ENCODE measurements around the gene TMEM92. TPM values are rescaled to one million over a fixed set of nuclear protein-coding genes. Genes with fewer than 3 reads are reported as not detected.

The TMEM92 gene
- polyA plus RNA-seq, 6 donors from 2014 or later: not detected

DNA sequence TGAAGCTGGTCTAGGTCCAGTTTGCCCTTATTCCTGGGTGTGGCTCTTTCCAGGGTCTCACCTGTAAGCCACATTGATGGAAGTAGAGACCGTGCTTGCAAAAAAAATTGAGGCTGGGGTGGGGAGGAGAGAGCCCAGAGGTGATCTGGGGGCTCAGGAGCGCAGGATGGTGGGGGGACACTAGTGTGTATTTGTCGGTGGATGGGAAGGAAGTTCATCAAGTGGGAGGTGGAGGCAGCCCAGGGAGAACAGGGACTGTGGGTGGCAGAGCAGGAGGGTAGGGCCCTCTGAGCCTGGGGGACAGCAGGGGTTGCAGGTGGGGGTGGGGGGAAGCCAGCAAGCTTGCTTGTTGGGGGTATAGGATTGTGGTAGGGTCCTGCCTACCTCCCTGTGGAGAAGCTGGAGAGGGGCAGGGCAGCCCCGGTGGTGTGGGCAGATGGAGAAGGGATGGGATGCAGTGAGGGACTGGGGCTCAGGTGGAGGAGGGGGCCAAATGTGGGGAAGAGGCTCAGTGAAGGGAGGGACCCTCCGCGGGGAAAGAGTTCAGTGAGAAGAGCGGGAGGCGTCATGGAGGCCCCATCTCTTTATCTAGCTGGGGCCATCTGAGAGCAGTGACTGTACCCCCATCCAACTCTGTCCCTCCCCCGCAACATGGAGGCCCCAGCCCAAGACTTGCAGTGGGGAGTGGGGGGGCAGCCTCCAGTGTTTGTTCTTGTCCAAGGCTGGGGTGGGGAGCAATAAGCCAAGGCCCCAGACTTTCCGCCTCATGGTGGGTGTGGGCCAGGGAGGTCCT is 17.2 kb upstream of the TMEM92 start:
- H3K4me1 Mint-ChIP-seq: no peaks in the 10 kb centered on the region
- no peak for ATAC-seq (ENCODE audit: low read depth in 2 of 2)
- no peaks in the 10 kb centered on the region for H3K9me3 Mint-ChIP-seq
- no peaks in the 10 kb centered on the region for H3K36me3 Mint-ChIP-seq
- H3K4me3 Mint-ChIP-seq: no peak overlapping the region
- H3K27ac Mint-ChIP-seq: no peak overlapping the region
- no peak for DNase-seq
- peaks cover 21 to 33% (median 28%) of the 10 kb centered on the region in 3 donors for H3K27me3 Mint-ChIP-seq

DNA sequence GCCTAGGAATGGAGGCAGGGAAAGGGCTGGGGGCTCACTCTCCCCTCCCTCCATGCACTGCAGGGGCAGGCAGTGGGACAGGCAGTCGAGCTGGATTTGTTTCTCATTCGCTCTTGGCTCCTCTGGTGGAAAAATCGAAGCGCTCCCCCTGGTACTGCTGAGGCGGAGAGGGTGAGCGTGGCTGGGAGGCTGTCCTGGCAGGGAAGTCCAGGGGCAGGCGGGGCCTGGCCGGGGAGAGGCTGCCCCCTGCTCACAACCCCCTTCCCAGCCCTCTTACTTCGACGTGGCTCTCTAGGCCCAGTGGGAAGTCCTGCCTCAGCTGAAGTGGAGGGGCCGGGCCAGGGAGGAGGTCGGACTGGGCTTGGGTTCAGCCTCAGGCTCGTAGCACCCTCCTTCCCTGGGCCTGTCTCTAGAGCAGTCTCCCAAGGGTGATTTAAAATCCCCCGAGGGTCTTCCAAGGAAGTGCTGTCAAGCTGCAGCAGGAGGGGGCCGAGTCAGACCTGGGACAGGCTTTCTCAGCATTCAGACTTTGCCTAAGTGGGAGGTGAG is 16.5 kb upstream of the TMEM92 start:
- Mint-ChIP-seq H3K4me3 (no peak overlapping the region), H3K27me3 (peaks cover 19 to 40% (median 35%) of the 10 kb centered on the region in 3 donors), H3K4me1 (no peaks in the 10 kb centered on the region), H3K27ac (no peak overlapping the region), H3K9me3 (no peaks in the 10 kb centered on the region), H3K36me3 (no peaks in the 10 kb centered on the region)
- no peak for DNase-seq
- no peak for ATAC-seq (ENCODE audit: low read depth in 2 of 2)

DNA sequence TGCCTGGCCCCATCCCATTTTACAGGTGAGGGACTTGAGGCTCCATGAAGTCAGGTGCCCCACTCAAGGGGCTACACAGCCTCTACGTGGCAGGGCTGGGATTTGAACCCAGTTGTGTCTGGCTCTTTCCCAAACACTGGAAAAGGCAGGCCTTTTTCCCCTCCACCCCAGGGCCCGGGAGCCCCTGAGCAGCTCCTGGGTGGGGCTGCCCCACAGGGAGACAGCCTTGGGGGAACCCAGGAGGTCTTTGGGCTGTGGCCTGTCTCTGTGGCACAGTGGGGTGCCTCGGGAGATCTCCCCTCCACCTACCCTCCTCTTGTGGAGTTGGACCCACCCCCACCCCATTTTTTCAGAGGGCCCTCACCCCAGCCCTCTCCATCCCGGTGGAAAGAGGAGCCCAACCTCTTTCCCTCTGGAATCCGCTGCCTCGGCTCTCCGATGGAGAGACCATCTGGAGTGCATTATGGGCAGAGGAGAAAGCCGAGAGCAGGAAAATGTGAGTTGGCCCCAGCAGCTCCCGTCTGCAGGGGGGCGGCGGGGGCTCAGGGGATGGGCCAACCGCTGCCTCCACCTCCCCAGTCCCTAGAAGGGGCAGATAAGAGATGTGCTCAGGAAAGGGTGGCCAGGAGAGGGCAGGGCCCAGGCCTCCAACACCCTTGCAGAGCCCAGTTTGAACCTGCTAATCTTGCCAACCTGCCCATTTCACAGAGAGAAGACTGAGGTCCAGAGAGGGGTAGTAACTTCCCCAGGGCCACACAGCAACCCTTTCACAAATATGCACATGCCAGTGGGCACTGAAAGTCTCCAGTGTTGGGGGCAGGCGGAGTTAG is 15.4 kb upstream of the TMEM92 start:
- no peaks in the 10 kb centered on the region for H3K9me3 Mint-ChIP-seq
- no peaks in the 10 kb centered on the region for H3K36me3 Mint-ChIP-seq
- DNase-seq: no peak
- peaks cover 16 to 51% (median 43%) of the 10 kb centered on the region in 3 donors for H3K27me3 Mint-ChIP-seq
- H3K4me3 Mint-ChIP-seq: no peak overlapping the region
- H3K4me1 Mint-ChIP-seq: no peaks in the 10 kb centered on the region
- ATAC-seq (ENCODE audit: low read depth in 2 of 2): no peak
- no peak overlapping the region for H3K27ac Mint-ChIP-seq

DNA sequence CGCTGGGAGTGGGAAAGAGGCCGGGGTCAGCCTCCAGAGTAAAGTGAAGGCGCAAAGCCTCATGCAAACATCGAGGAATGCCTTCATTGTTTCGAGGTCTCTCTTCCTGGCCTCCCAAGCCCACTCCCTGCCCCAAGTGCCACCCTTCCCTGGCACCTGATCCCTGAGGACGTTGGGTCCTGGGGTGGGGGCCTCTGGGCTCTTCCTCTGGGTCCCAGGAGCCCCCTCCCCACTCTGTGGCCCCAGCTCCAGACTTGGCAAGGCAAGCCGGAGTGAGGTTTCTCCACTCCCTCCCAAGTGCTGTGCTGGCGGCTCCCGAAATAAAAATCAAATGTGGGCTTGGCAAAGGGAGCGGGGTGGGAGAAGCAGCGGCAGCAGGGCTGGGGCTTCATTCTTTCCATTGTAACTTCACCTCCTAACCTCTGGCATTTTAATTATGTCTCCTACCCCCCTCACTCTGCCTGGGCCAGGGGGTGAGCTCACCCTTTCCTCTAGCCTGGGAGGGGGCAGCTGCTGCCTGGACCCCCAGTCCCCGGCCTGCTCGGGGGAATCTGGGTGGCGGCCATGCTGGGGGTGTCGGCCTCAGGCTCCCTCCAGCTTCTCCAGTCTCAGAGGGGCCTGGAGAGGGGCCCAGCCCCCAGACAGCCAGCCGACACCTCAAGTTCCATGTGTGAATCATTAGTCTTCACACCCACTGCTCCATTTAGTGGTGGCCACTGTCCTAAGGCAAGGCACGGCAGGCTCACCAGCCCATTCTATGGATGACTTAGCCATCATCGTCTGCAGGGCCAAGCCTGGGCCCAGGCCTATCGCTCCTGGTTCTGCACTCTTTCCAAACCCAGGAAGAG is 14.6 kb upstream of the TMEM92 start:
- H3K4me1 Mint-ChIP-seq: no peaks in the 10 kb centered on the region
- DNase-seq (no peak), ATAC-seq (ENCODE audit: low read depth in 2 of 2) (no peak)
- H3K36me3 Mint-ChIP-seq: no peaks in the 10 kb centered on the region
- H3K4me3 Mint-ChIP-seq: no peak overlapping the region
- peaks cover 16 to 55% (median 44%) of the 10 kb centered on the region in 3 donors for H3K27me3 Mint-ChIP-seq
- no peaks in the 10 kb centered on the region for H3K9me3 Mint-ChIP-seq
- no peak overlapping the region for H3K27ac Mint-ChIP-seq

DNA sequence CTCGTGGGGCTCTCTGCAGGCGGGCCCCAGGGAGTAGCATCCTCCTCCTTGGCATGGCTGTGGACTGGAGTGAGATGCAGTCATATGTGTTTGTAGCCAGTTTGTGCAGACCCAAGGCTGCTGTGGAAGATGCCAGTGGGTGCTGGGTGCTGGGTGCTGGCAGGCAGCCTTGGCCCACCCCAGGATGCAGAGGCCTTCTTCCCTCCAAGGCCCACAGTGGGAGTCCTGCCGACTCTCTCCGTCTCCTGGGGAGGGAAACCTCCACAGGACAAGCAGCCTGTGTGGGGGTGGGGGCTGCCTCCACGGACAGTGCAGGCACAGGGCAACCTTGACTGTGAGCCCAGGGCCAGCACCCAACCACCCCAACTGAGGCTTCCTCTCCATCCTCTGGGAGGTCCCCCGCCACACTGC is 13.8 kb upstream of the TMEM92 start:
- ATAC-seq (ENCODE audit: low read depth in 2 of 2) (no peak), DNase-seq (no peak)
- Mint-ChIP-seq H3K27me3 (peaks cover 11 to 55% (median 44%) of the 10 kb centered on the region in 3 donors), H3K4me1 (no peaks in the 10 kb centered on the region), H3K36me3 (no peaks in the 10 kb centered on the region), H3K9me3 (no peaks in the 10 kb centered on the region), H3K4me3 (no peak overlapping the region), H3K27ac (no peak overlapping the region)

DNA sequence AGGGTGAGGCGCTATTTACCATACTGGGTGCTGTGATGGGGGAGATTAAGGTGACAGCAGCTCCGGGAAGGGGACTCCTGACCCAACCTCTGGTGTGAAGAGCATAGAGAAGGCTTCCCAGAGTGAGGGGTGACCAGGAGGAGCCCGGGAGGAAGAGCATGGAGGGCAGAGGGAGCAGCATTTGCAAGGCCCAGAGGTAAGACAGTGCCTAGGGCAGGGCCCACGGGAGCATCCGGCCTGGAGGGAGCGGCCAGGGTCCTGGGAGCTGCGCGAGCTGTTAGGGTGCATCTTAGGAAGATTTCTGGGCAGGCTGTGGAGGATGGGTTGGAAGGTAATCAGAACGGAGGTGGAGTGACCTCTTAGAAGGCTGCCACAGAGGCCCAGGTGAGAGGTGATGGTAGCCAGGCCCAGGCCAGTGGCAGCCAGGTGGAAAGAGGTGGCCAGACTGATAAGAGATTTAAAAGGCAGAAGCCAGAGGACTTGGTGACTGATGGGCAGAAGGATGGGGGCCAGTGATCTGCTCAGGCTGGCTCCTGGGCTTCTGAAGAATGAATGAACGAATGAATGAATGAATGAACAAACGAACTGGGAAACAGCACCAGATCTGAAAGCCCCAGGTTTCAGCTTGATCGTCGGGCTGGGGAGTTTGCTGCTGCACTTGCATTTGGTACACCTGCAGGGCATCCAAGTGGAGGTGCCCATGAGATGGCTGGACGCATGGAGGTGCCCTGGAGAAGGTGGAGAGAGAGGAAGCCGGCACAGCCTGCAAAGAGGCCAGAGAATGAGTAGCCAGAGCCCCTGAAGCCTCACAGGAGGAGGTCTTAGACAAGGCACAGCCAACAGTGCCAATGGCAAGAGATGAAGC is 13.0 kb upstream of the TMEM92 start:
- Mint-ChIP-seq H3K27me3 (peaks cover 12 to 55% (median 37%) of the 10 kb centered on the region in 3 donors), H3K4me1 (no peaks in the 10 kb centered on the region), H3K36me3 (no peaks in the 10 kb centered on the region), H3K9me3 (no peaks in the 10 kb centered on the region), H3K27ac (peak overlapping the region in 1 of 6 donors; percentile 6), H3K4me3 (no peak overlapping the region)
- ATAC-seq (ENCODE audit: low read depth in 2 of 2) (no peak), DNase-seq (no peak)

DNA sequence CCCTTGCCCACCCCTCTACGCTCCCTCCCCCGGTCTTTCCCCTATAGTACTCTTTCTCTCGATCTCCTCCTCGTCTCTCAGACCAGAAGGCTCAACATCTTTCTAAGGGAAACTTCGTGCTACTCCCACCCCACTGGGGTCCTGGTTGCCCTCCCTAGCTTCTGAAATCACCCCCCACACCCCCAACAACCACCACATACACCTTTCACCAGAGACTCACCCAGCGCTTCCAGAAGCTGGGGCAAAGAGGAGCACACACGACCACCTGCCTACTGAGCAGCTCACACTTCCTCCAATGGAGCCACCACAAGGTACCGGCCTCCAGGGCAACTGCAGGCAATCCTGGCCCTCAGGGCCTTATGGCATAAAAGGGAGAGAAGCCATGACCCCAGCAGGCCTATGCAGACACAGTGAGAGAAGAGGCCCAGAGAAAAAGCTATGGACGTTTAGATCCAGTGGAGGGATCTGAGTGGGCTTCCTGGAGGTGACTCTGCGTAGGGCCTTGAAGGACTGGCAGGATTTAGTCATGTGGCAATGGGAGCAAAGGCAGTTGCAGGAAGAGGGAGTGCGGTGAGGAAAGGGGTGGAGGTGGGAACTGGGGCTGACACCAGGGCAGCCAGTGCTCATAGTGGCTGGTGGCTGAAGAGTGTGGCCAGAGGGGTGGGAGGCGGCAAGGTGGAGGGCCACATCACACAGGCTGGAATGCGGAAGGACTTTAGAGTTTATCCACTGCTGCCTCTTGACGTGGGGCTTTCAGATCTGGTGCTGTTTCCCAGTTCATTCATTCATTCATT is 12.1 kb upstream of the TMEM92 start:
- ATAC-seq (ENCODE audit: low read depth in 2 of 2): no peak
- Mint-ChIP-seq H3K4me1 (no peaks in the 10 kb centered on the region), H3K9me3 (no peaks in the 10 kb centered on the region)

DNA sequence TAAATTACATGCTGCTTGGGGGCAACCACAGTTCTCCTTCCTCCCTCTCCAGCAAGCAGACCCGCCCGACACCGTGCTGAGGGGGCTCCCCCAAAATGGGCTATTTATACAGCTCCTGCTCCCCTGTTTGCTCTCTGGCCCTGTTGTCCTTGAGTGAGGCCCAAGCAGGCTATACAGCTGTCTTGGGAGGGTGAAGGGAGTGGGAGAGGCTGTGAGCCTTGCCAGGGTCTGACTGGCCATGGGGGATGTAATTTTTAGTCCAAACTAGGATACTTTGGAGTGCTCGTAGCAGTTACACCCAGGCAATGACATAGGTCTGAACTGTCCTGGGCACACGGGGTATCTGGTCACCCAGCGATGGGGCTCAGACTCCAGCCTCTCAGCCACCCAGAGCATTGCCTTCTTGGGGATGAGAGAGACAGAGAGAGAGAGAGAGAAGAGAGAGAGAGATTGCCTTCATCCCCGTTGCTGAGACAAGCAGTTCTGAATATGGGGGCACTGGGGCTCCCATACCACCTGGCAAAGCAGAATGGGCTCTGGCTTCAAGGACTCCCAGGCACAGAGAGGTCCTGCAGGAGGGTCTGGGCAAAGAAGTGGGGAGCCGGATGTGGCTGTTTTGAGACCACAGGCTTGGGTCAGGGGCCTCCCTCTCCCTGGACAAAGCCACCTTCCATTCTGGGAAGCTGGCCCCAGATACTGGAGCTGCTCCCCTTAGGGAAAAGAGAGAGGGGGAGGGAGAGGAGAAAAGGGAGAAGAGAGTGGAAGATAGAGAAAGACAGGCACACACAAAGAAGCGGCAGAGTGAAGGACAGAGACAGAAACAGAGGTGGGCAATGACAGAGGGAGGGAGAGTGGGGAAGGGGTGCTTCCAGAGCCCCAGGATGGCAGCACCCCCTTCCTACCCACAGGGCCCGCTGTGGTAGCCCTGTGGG is 10.7 kb upstream of the TMEM92 start:
- H3K27ac Mint-ChIP-seq: peak overlapping the region in 1 of 6 donors; percentile 39
- no peaks in the 10 kb centered on the region for H3K4me1 Mint-ChIP-seq
- no peaks in the 10 kb centered on the region for H3K9me3 Mint-ChIP-seq

More for the DNA sequence above, 12.1 kb upstream of the TMEM92 start:
- peak overlapping the region in 1 of 6 donors; percentile 50 for H3K27ac Mint-ChIP-seq
- H3K27me3 Mint-ChIP-seq: peaks cover 7 to 46% (median 30%) of the 10 kb centered on the region in 3 donors
- no peak overlapping the region for H3K4me3 Mint-ChIP-seq
- DNase-seq: no peak
- no peaks in the 10 kb centered on the region for H3K36me3 Mint-ChIP-seq

DNA sequence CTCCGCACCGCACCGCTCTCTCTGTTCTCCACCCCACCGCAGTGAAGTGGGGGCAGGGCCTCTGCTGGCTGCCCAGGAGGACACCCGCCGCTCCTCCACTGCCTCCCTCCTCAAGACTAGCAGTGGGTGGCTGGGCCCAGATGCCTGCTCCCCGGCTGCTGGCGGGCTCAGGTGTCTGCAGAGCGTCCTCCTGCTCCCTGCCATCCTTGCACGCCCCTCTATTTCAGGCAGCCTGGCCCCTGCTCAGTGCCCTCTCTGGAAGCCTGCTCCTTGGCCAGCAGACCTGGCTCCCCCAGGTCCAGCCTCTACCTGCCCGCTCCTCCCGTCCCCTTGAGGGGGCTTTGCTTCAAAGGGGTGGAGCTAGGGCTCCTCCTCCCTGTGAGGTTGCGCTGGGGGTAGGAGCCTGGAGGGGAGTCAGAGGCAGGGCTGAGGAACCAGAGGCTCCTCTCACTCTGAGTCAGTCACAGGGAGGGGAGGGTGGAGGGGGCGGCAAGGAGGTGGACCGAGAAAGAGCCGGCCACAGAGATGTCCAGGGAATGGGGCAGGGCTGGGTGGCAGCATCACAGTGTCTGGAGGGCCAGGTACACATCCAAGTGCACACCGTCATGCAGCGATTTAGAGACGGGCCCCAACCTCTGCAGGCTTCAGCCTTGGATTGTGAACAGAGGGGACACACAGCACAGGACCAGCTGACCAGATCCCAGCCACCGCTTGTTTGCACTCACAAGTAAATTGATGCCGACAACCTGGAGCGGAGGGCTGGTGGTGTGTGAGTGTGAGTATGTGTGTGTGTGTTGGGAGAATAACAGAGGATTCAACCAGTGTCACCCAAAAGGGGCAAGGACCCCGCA is 9.8 kb upstream of the TMEM92 start:
- ATAC-seq (ENCODE audit: low read depth in 2 of 2): no peak
- H3K36me3 Mint-ChIP-seq: no peaks in the 10 kb centered on the region
- peaks cover 7 to 43% (median 38%) of the 10 kb centered on the region in 3 donors for H3K27me3 Mint-ChIP-seq
- DNase-seq: no peak
- no peak overlapping the region for H3K27ac Mint-ChIP-seq
- no peaks in the 10 kb centered on the region for H3K4me1 Mint-ChIP-seq
- no peak overlapping the region for H3K4me3 Mint-ChIP-seq
- H3K9me3 Mint-ChIP-seq: no peaks in the 10 kb centered on the region

More for the DNA sequence above, 10.7 kb upstream of the TMEM92 start:
- no peak for DNase-seq
- H3K4me3 Mint-ChIP-seq: peak overlapping the region in 1 of 8 donors; percentile 12
- no peak for ATAC-seq (ENCODE audit: low read depth in 2 of 2)
- peaks cover 7 to 43% (median 38%) of the 10 kb centered on the region in 3 donors for H3K27me3 Mint-ChIP-seq
- H3K36me3 Mint-ChIP-seq: no peaks in the 10 kb centered on the region

DNA sequence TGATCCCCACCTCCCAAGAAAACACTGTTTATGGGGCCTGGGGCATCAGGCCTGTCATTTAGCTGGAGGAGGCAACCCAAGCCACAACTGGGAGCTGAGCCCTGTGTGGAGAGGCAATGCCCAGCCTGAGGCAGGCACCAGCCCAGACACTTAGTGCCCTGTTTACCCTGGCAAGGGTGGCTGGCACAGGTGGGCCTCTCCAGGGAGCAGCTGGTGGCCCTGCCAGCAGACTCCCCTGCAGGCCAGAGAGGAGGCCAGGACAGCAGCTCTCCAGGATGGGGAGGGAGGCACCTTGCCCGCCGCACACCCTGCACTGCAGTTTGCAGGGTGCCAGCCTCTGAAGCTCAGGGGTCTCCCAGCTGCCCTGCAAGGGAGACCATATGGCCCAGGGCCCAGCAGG is 9.1 kb upstream of the TMEM92 start:
- Mint-ChIP-seq H3K27ac (no peak overlapping the region), H3K9me3 (no peaks in the 10 kb centered on the region), H3K27me3 (peaks cover 8 to 43% (median 38%) of the 10 kb centered on the region in 3 donors), H3K4me1 (no peaks in the 10 kb centered on the region), H3K4me3 (no peak overlapping the region), H3K36me3 (no peaks in the 10 kb centered on the region)
- DNase-seq (no peak), ATAC-seq (ENCODE audit: low read depth in 2 of 2) (no peak)
